K562 (cell line): Measurements from ENCODE around the gene PI16. TPM values are rescaled to one million over a fixed set of nuclear protein-coding genes. Genes with fewer than 3 reads are reported as not detected.

Experiments used
- ATAC-seq: fragments of 200-7000 bp; cut with Tn5 transposase; 3 replicates; pipeline ENCODE4 v1.9.1; 2020; ENCODE audit warnings: moderate library complexity
- BruUV-seq: library from RNA; stranded (reverse); fragments of 400-500 nt; replicated peaks from 2 replicates; lab custom pipeline; 2021; lab: Mats Ljungman, UMichigan
- CTCF ChIA-PET: fragments of 300-600 bp; formaldehyde crosslinking; extraction: SDS; loops from one replicate; lab custom pipeline; 2021; ENCODE audit warnings: low intra/inter-chr PET ratio; lab: Yijun Ruan, JAX
- POLR2A ChIA-PET: fragments of 300-600, 350-650 bp; sonication (Branson Sonifier 250); formaldehyde crosslinking; extraction: SDS; loops from one replicate; lab custom pipeline; 2021; ENCODE audit warnings: antibody characterized with exemption, inconsistent platforms; lab: Yijun Ruan, JAX
- DNase-seq, 4 experiments: peaks; one replicate each; pipeline versions ENCODE4 v3.0.0 to v3.0.0-alpha.2; 2011 to 2018; ENCODE audit warnings: low spot score in 3 of 4, mixed read lengths in 3 of 4; ENCODE audit errors: extremely low read depth in 1 of 4
- FAIRE-seq: peaks from 2 replicates; lab custom pipeline; 2011; peaks lifted over from hg19 to GRCh38; lab: Jason Lieb, UNC
- H2AFZ ChIP-seq: 2 replicates; pipeline ENCODE4 v1.6.0; 2011; ENCODE audit warnings: low read depth, low read length, control low read depth, inconsistent platforms
- H3K27ac ChIP-seq: fragments of 200-600 bp; 3 replicates; pipeline ENCODE4 v1.8.0; 2011; ENCODE audit warnings: low read depth, mild to moderate bottlenecking, control low read depth, inconsistent platforms, low read length, moderate library complexity, mixed read lengths; ENCODE audit errors: extremely low read depth
- H3K27me3 ChIP-seq, 2 experiments: fragments of 300-600 bp in 1 of 2; 2 replicates in 1 of 2; 3 replicates in 1 of 2; pipeline versions ENCODE4 v1.6.0 to v1.8.0; 2011; ENCODE audit warnings: inconsistent platforms in 2 of 2, low read length in 2 of 2, mild to moderate bottlenecking in 1 of 2, mixed read lengths in 1 of 2, moderate library complexity in 1 of 2; ENCODE audit not compliant: control insufficient read depth in 2 of 2, insufficient read depth in 2 of 2
- H3K36me3 ChIP-seq: fragments of 300-600 bp; 3 replicates; pipeline ENCODE4 v1.8.0; 2011; ENCODE audit warnings: mild to moderate bottlenecking, low read length, inconsistent platforms; ENCODE audit not compliant: control insufficient read depth, insufficient read depth
- H3K4me1 ChIP-seq, 2 experiments: fragments of 200-600 bp in 1 of 2; replicated peaks in 1 of 2; 2 replicates in 1 of 2; 3 replicates in 1 of 2; pipeline versions ENCODE4 v1.5.1 to v1.8.0; 2011; ENCODE audit warnings: inconsistent platforms in 2 of 2, low read length in 2 of 2, mild to moderate bottlenecking in 1 of 2, mixed read lengths in 1 of 2, moderate library complexity in 1 of 2; ENCODE audit not compliant: control insufficient read depth in 2 of 2, insufficient read depth in 2 of 2
- H3K4me2 ChIP-seq: 2 replicates; pipeline ENCODE4 v1.6.1; 2011; ENCODE audit warnings: low read length, control low read depth, inconsistent platforms, mixed read lengths; ENCODE audit not compliant: insufficient read depth
- H3K4me3 ChIP-seq: fragments of 200-600 bp; sonication (generic), shearing (Covaris generic); 2 replicates; pipeline ENCODE4 v1.5.1; 2016; ENCODE audit warnings: control low read depth, inconsistent platforms
- H3K79me2 ChIP-seq: fragments of 200-600 bp; 3 replicates; pipeline ENCODE4 v1.8.0; 2011; ENCODE audit warnings: low read length, inconsistent platforms; ENCODE audit not compliant: control insufficient read depth, insufficient read depth
- H3K9ac ChIP-seq, 2 experiments: 2 replicates each; pipeline versions ENCODE4 v1.6.0 to v1.6.1; 2011; ENCODE audit warnings: low read depth in 2 of 2, low read length in 2 of 2, control low read depth in 1 of 2, inconsistent platforms in 1 of 2, mild to moderate bottlenecking in 1 of 2, mixed read lengths in 1 of 2; ENCODE audit not compliant: insufficient read depth in 1 of 2
- H3K9me1 ChIP-seq: one replicate; pipeline ENCODE4 v1.6.0; 2011; ENCODE audit warnings: inconsistent platforms, mild to moderate bottlenecking, low read length, moderate library complexity; ENCODE audit not compliant: control insufficient read depth, insufficient read depth
- H3K9me3 ChIP-seq: replicated peaks from 2 replicates; pipeline ENCODE4 v1.5.1; 2011; ENCODE audit warnings: low read depth, low read length, inconsistent platforms; ENCODE audit not compliant: control insufficient read depth, insufficient read depth
- H4K20me1 ChIP-seq: replicated peaks from 2 replicates; pipeline ENCODE4 v1.6.1; 2011; ENCODE audit warnings: low read length, inconsistent platforms, mixed read lengths; ENCODE audit not compliant: control insufficient read depth, insufficient read depth
- HNRNPUL1 ChIP-seq: fragments of 200-400 bp; formaldehyde crosslinking; IDR thresholded peaks from 2 replicates; pipeline ENCODE4 v1.6.1; 2017; ENCODE audit warnings: low read length
- KLF16 ChIP-seq: IDR thresholded peaks from 2 replicates; pipeline ENCODE4 v1.6.1; 2016; ENCODE audit warnings: antibody characterized with exemption
- POLR2A ChIP-seq: fragments of 450-650 bp; conservative IDR thresholded peaks from 2 replicates; pipeline ENCODE4 v1.6.1; 2016
- ZBTB8A ChIP-seq: fragments of 450-650 bp; IDR thresholded peaks from 2 replicates; pipeline ENCODE4 v1.6.1; 2018; ENCODE audit warnings: mild to moderate bottlenecking, moderate library complexity; ENCODE audit not compliant: partially characterized antibody
- ZNF511 ChIP-seq: sonication (generic); formaldehyde crosslinking; IDR thresholded peaks from 2 replicates; pipeline ENCODE4 v1.8.0; 2022; ENCODE audit warnings: mild to moderate bottlenecking, missing genetic modification reagents
- WGBS: fragments of 100-300 bp; shearing (Covaris generic); methylation state at CpG from one replicate; pipeline ENCODE4 v1.1.6; 2016; ENCODE audit warnings: low coverage, mixed read lengths; ENCODE audit not compliant: insufficient coverage; ENCODE audit errors: missing lambda C conversion rate; 5-methylcytosine and 5-hydroxymethylcytosine counted together
- in situ Hi-C: fragments of 300-500 bp; cut with MboI; formaldehyde crosslinking; loops from 4 replicates; pipeline ENCODE4 v1.15.0; 2018; ENCODE audit warnings: inconsistent platforms, mixed read lengths
- intact Hi-C: fragments of 100-400 bp; cut with micrococcal nuclease; formaldehyde crosslinking; loops from 2 replicates; pipeline ENCODE4 v1.14.2; 2022
- polyA plus RNA-seq, 8 experiments: library from polyadenylated mRNA; depleted of rRNA in 4 of 8; stranded (reverse) in 5 of 8; unstranded in 3 of 8; fragments of >200 nt; fragmentation: Nextera tagmentation in 2 of 8; fragmentation: Illumina TruSeq in 1 of 8; extraction: Ambion mirVana in 2 of 8; extraction: Trizol in 1 of 8; gene quantifications; 2 replicates each; pipeline versions ENCODE4 v1.2.1 to v1.2.3, GENCODE V29; 2011 to 2014; ENCODE audit warnings: inconsistent platforms in 1 of 8, missing spikeins in 1 of 8
- total RNA-seq, 7 experiments: library from RNA; depleted of rRNA in 6 of 7; stranded (reverse); fragments of >200 nt in 6 of 7; fragmentation: Illumina TruSeq in 2 of 7; extraction: Trizol in 2 of 7; gene quantifications; 2 replicates each; pipeline versions ENCODE4 v1.2.1 to v1.2.3, GENCODE V29; 2011 to 2021; ENCODE audit warnings: low replicate concordance in 1 of 7

PI16 gene
- total and polyA plus RNA-seq, 9 of the 15 experiments (the other 6 are each of a cell fraction or from before 2014, with no cell fraction given), result 0.06 to 0.18 TPM; not detected in 7

GRCh38 chr6:36924778-36925374, 29.7 kb upstream of the PI16 start (continued):
- TF ChIP-seq ZNF511 (CRISPR knock-in tag) (no peak), HNRNPUL1 (no peak)

GRCh38 chr6:36925809-36926208, 28.7 kb upstream of the PI16 start:
- H3K27ac ChIP-seq, result no peak overlapping the region
- no peak overlapping the region for H2AFZ ChIP-seq
- no peak overlapping the region for H3K4me3 ChIP-seq
- H3K4me1 ChIP-seq, result peaks cover 0 to 7% of the 10 kb centered on the region in 2 experiments; a peak in 2 of 5 replicates
- peaks cover 2 to 7% of the 10 kb centered on the region in 2 experiments; a peak in 2 of 5 replicates for H3K27me3 ChIP-seq
- H3K79me2 ChIP-seq, result no peaks in the 10 kb centered on the region
- CTCF ChIA-PET, result no interaction called here
- intact Hi-C loops, result no loop called here
- H3K9ac ChIP-seq, result no peak overlapping the region; a peak in 1 of 4 replicates
- peak; percentile 11; the same call in 1 of the 2 replicates for TF ChIP-seq POLR2A
- TF ChIP-seq ZBTB8A, result no peak
- no peak for TF ChIP-seq KLF16
- H4K20me1 ChIP-seq, result peaks cover 12% of the 10 kb centered on the region; the same call in 1 of the 2 replicates
- BruUV-seq, result TSS peak; percentile 18
- H3K36me3 ChIP-seq, result peaks cover 41% of the 10 kb centered on the region
- FAIRE-seq, result no peak
- H3K4me2 ChIP-seq, result no peak overlapping the region
- no peak for DNase-seq
- no peak for ATAC-seq
- H3K9me3 ChIP-seq, result no peaks in the 10 kb centered on the region
- H3K9me1 ChIP-seq, result no peaks in the 10 kb centered on the region
- in situ Hi-C loops, result no loop called here
- 93% methylated on average over 4 of the region's 4 CpGs for WGBS
- POLR2A ChIA-PET, result interaction anchor here (0.9 to 2.8 kb wide), 2 partner anchors 10 to 52 kb away, joined by 3 to 10 read pairs; no protein-coding TSS in a partner anchor
